CD14-positive monocyte (primary cell): ENCODE data around the gene FAU. TPM values are rescaled to one million over a fixed set of nuclear protein-coding genes. Genes with fewer than 3 reads are reported as not detected.

Source experiments
- DNase-seq, 3 donors: peaks; one replicate each; pipeline ENCODE4 v3.0.0-alpha.2; 2011 to 2022
- H2AFZ ChIP-seq: 2 replicates; pipeline ENCODE4 v1.6.0; 2012; ENCODE audit warnings: mild to moderate bottlenecking, low read depth, low read length, inconsistent platforms; ENCODE audit not compliant: insufficient read depth, poor library complexity, severe bottlenecking
- H3K27ac ChIP-seq, 2 donors: 1 replicate in 1 of 2; 2 replicates in 1 of 2; pipeline ENCODE4 v1.5.1; 2012 to 2013; ENCODE audit warnings: low read length in 2 of 2, control low read depth in 1 of 2, inconsistent platforms in 1 of 2, low read depth in 1 of 2, mild to moderate bottlenecking in 1 of 2
- H3K27me3 ChIP-seq, 2 donors: one replicate each; pipeline versions ENCODE4 v1.6.0 to v1.6.1; 2011 to 2013; ENCODE audit warnings: low read length in 2 of 2; ENCODE audit not compliant: control insufficient read depth in 2 of 2, insufficient read depth in 2 of 2
- H3K36me3 ChIP-seq, 2 donors: replicated peaks in 1 of 2; 1 replicate in 1 of 2; 2 replicates in 1 of 2; pipeline versions ENCODE4 v1.5.1 to v1.6.1; 2012 to 2013; ENCODE audit warnings: low read length in 2 of 2, control low read depth in 1 of 2, inconsistent platforms in 1 of 2, mild to moderate bottlenecking in 1 of 2; ENCODE audit not compliant: insufficient read depth in 2 of 2, control insufficient read depth in 1 of 2
- H3K4me1 ChIP-seq, 2 donors: 1 replicate in 1 of 2; 2 replicates in 1 of 2; pipeline versions ENCODE4 v1.5.1 to v1.6.1; 2012 to 2013; ENCODE audit warnings: low read length in 2 of 2, control low read depth in 1 of 2, inconsistent platforms in 1 of 2, mild to moderate bottlenecking in 1 of 2, moderate library complexity in 1 of 2; ENCODE audit not compliant: insufficient read depth in 2 of 2, control insufficient read depth in 1 of 2
- H3K4me2 ChIP-seq: replicated peaks from 2 replicates; pipeline ENCODE3; 2012; ENCODE audit warnings: low read length, moderate library complexity, mild to moderate bottlenecking; ENCODE audit not compliant: poor library complexity, severe bottlenecking; ENCODE audit errors: extremely low read depth
- H3K4me3 ChIP-seq, 3 experiments: fragments of 200-600 bp in 1 of 3; sonication (generic) in 1 of 3; replicated peaks in 1 of 3; 1 replicate in 2 of 3; 2 replicates in 1 of 3; pipeline ENCODE4 v1.5.1; 2011 to 2013; ENCODE audit warnings: low read length in 3 of 3, mild to moderate bottlenecking in 3 of 3, control low read depth in 2 of 3, low read depth in 2 of 3, inconsistent platforms in 1 of 3, moderate library complexity in 1 of 3
- H3K79me2 ChIP-seq: 2 replicates; pipeline ENCODE4 v1.6.0; 2012; ENCODE audit warnings: mild to moderate bottlenecking, control low read depth, inconsistent platforms, low read length, moderate library complexity; ENCODE audit not compliant: insufficient read depth
- H3K9ac ChIP-seq: 2 replicates; pipeline ENCODE4 v1.6.0; 2017; ENCODE audit warnings: low read length, mild to moderate bottlenecking; ENCODE audit not compliant: insufficient read depth, poor library complexity, severe bottlenecking
- H3K9me3 ChIP-seq, 2 donors: replicated peaks in 1 of 2; 1 replicate in 1 of 2; 2 replicates in 1 of 2; pipeline versions ENCODE4 v1.5.1 to v1.6.1; 2012 to 2013; ENCODE audit warnings: low read length in 2 of 2, control low read depth in 1 of 2; ENCODE audit not compliant: control insufficient read depth in 1 of 2, insufficient read depth in 1 of 2
- H4K20me1 ChIP-seq: 2 replicates; pipeline ENCODE4 v1.6.0; 2012; ENCODE audit warnings: mild to moderate bottlenecking, low read length, control low read depth, moderate library complexity; ENCODE audit not compliant: insufficient read depth
- H3K27ac Mint-ChIP-seq, 7 donors: one replicate each; pipeline ENCODE4 v1.8.0; 2020; ENCODE audit warnings: mild to moderate bottlenecking in 7 of 7, mixed read lengths in 7 of 7, moderate library complexity in 6 of 7, inconsistent platforms in 2 of 7
- H3K27me3 Mint-ChIP-seq, 3 donors: one replicate each; pipeline ENCODE4 v1.8.0; 2021 to 2022; ENCODE audit warnings: low read depth in 3 of 3, mild to moderate bottlenecking in 3 of 3, mixed read lengths in 3 of 3, moderate library complexity in 3 of 3, inconsistent platforms in 1 of 3
- H3K36me3 Mint-ChIP-seq, 2 donors: one replicate each; pipeline ENCODE4 v1.8.0; 2020; ENCODE audit warnings: mixed read lengths in 2 of 2, inconsistent platforms in 1 of 2, mild to moderate bottlenecking in 1 of 2
- H3K4me1 Mint-ChIP-seq: one replicate; pipeline ENCODE4 v1.8.0; 2020; ENCODE audit warnings: mild to moderate bottlenecking, mixed read lengths
- H3K4me3 Mint-ChIP-seq, 2 donors: one replicate each; pipeline ENCODE4 v1.8.0; 2020; ENCODE audit warnings: mild to moderate bottlenecking in 2 of 2, mixed read lengths in 2 of 2, moderate library complexity in 1 of 2
- H3K9me3 Mint-ChIP-seq, 7 donors: one replicate each; pipeline ENCODE4 v1.8.0; 2020 to 2022; ENCODE audit warnings: mixed read lengths in 7 of 7, mild to moderate bottlenecking in 6 of 7, moderate library complexity in 6 of 7, inconsistent platforms in 2 of 7
- CTCF ChIP-seq: fragments of 200-600 bp; IDR thresholded peaks from one replicate; pipeline ENCODE4 v1.8.0; 2022; ENCODE audit warnings: antibody characterized with exemption, mild to moderate bottlenecking
- WGBS: methylation state at CpG from one replicate; pipeline ENCODE4 v1.1.5; 2013; ENCODE audit warnings: missing lambda C conversion rate; ENCODE audit not compliant: insufficient coverage; 5-methylcytosine and 5-hydroxymethylcytosine counted together
- intact Hi-C, 2 donors: fragments of 100-400 bp; cut with micrococcal nuclease; formaldehyde crosslinking; loops; one replicate each; pipeline versions ENCODE4 v1.15.0 to v1.15.1; 2023
- polyA plus RNA-seq, 3 donors: library from polyadenylated mRNA; depleted of rRNA in 1 of 3; unstranded in 2 of 3; stranded (reverse) in 1 of 3; fragments of 300-500 nt in 2 of 3; fragments of >200 nt in 1 of 3; fragmentation: Illumina TruSeq in 2 of 3; gene quantifications; 1 replicate in 2 of 3; 2 replicates in 1 of 3; pipeline ENCODE4 v1.2.3, GENCODE V29; 2012 to 2021

The FAU gene
- polyA plus RNA-seq, 3 donors, result 668 to 818 (median 799) TPM

DNA sequence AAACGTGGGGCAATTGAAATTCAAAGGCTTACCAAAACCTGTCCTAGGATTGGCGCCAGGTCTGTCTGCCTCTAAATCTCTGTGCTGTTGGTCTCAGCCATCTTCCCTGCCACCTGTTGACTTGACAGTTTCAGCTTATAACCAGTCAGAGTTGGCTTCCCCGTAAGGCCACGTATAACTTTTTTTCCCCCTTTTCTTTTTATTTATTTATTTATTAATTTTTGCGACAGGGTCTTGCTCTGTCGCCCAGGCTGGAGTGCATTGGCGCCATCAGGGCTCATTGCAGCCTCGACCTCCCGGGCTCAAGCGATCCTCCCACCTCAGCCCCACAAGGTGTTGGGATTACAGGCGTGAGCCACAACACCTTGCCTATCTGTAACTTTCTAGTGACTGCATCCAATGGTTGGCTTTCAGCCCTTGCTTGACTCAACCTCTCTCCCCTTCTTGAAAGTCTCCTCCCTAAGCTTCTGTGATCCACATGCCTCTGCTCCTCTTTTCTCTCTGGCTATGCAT, 13.8 kb upstream of the FAU start:
- no peak for TF ChIP-seq CTCF
- intact Hi-C loops, result loop anchor here in 1 of 2 donors (2.0 kb wide), 2 partner anchors 15 to 19 kb away; partner anchors contain the start of gene ZNHIT2
- no peaks in the 10 kb centered on the region for H3K9me3 ChIP-seq
- peaks cover 16 to 33% of the 10 kb centered on the region in 2 donors for H3K36me3 Mint-ChIP-seq
- H3K4me1 ChIP-seq, result peaks cover 30 to 31% of the 10 kb centered on the region in 2 donors
- H3K27me3 ChIP-seq, result no peaks in the 10 kb centered on the region
- H3K27me3 Mint-ChIP-seq, result peaks cover 0 to 4% (median 2%) of the 10 kb centered on the region in 3 donors
- peak overlapping the region; percentile 99 to 100 (median 99) for H3K27ac Mint-ChIP-seq
- H3K4me3 Mint-ChIP-seq, result peak overlapping the region; percentile 92 to 99
- H3K36me3 ChIP-seq, result peaks cover 17 to 21% of the 10 kb centered on the region in 2 donors
- H3K9ac ChIP-seq, result peak overlapping the region; percentile 99
- peaks cover 22% of the 10 kb centered on the region for H4K20me1 ChIP-seq
- peak overlapping the region; percentile 51 to 98 (median 92) for H3K4me3 ChIP-seq
- WGBS, result 76% methylated on average over 8 of the region's 11 CpGs
- no peaks in the 10 kb centered on the region for H3K9me3 Mint-ChIP-seq
- H2AFZ ChIP-seq, result peak overlapping the region; percentile 84
- H3K79me2 ChIP-seq, result peaks cover 38% of the 10 kb centered on the region
- peak overlapping the region; percentile 95 for H3K4me2 ChIP-seq
- peak overlapping the region; percentile 99 to 100 for H3K27ac ChIP-seq
- H3K4me1 Mint-ChIP-seq, result peaks cover 29% of the 10 kb centered on the region
- no peak for DNase-seq

- Mint-ChIP-seq H3K9me3 (no peaks in the 10 kb centered on the region), H3K4me1 (peaks cover 29% of the 10 kb centered on the region), H3K27me3 (peaks cover 0 to 2% (median 2%) of the 10 kb centered on the region in 3 donors), H3K4me3 (peak overlapping the region; percentile 92 to 99), H3K36me3 (peaks cover 21 to 39% of the 10 kb centered on the region in 2 donors), H3K27ac (peak overlapping the region; percentile 99 to 100 (median 99))
- Histone ChIP-seq H3K9me3 (no peaks in the 10 kb centered on the region), H3K4me3 (peak overlapping the region; percentile 51 to 98 (median 92)), H3K9ac (peak overlapping the region; percentile 99), H3K27me3 (no peaks in the 10 kb centered on the region), H3K27ac (peak overlapping the region; percentile 99 to 100), H4K20me1 (peaks cover 24% of the 10 kb centered on the region), H3K36me3 (peaks cover 23 to 27% of the 10 kb centered on the region in 2 donors), H3K79me2 (peaks cover 38% of the 10 kb centered on the region), H3K4me2 (peak overlapping the region; percentile 95), H2AFZ (peak overlapping the region; percentile 84), H3K4me1 (peaks cover 30 to 31% of the 10 kb centered on the region in 2 donors)
- no peak for TF ChIP-seq CTCF
- WGBS, result 4% methylated on average over 22 of the region's 24 CpGs
- intact Hi-C loops, result loop anchor here in 1 of 2 donors (2.0 kb wide), 2 partner anchors 16 to 18 kb away; partner anchors contain the start of gene ZNHIT2
- DNase-seq, result peak; percentile 90 to 93 (median 90)
Observed at GRCh38 chr11:65134952-65135632, 13.2 kb upstream of the FAU start.
